GM12878 (cell line): Measurements from ENCODE around the gene MED13L. TPM values are rescaled to one million over a fixed set of nuclear protein-coding genes. Genes with fewer than 3 reads are reported as not detected.
A peak's percentile ranks its signal among the peaks of the same experiment; 100 is the strongest.

ENCODE experiments used
- ATAC-seq: fragments of 200-7000 bp; cut with Tn5 transposase; 3 replicates; pipeline ENCODE4 v1.9.1; 2020; ENCODE audit warnings: mild to moderate bottlenecking, moderate library complexity
- BruUV-seq: library from RNA; stranded (reverse); fragments of 400-500 nt; replicated peaks from 2 replicates; lab custom pipeline; 2021; lab: Mats Ljungman, UMichigan
- CTCF ChIA-PET: fragments of 300-600 bp; sonication (Branson Sonifier 250); formaldehyde crosslinking; extraction: SDS; loops from one replicate; lab custom pipeline; 2021; ENCODE audit warnings: inconsistent platforms; lab: Yijun Ruan, JAX
- POLR2A ChIA-PET: fragments of 350-600 bp; formaldehyde crosslinking; extraction: SDS; loops from one replicate; lab custom pipeline; 2021; ENCODE audit warnings: inconsistent platforms; lab: Charles Lee
- RAD21 ChIA-PET: fragments of 300-600 bp; sonication (Branson Sonifier 250); formaldehyde crosslinking; loops from one replicate; lab custom pipeline; 2023; ENCODE audit warnings: antibody characterized with exemption; ENCODE audit not compliant: unreplicated experiment; lab: Charles Lee
- SMC1A ChIA-PET: fragments of 300-600 bp; sonication (Branson Sonifier 250); formaldehyde crosslinking; loops from one replicate; lab custom pipeline; 2023; ENCODE audit not compliant: unreplicated experiment, uncharacterized antibody; lab: Charles Lee
- DNase-seq: peaks from one replicate; pipeline ENCODE4 v3.0.0-alpha.2; 2011; ENCODE audit warnings: low read depth, low spot score
- FAIRE-seq: peaks from 3 replicates; lab custom pipeline; 2011; peaks lifted over from hg19 to GRCh38; lab: Jason Lieb, UNC
- H2AFZ ChIP-seq: 2 replicates; pipeline ENCODE4 v1.6.0; 2011; ENCODE audit warnings: low read depth, low read length, control low read depth; ENCODE audit not compliant: control insufficient read depth
- H3K27ac ChIP-seq: 2 replicates; pipeline ENCODE4 v1.5.1; 2011; ENCODE audit warnings: control low read depth; ENCODE audit not compliant: control insufficient read depth, insufficient read depth
- H3K27me3 ChIP-seq, 2 experiments: replicated peaks in 1 of 2; 2 replicates each; pipeline versions ENCODE4 v1.6.0 to v1.6.1; 2011; ENCODE audit warnings: low read length in 1 of 2; ENCODE audit not compliant: control insufficient read depth in 2 of 2, insufficient read depth in 2 of 2
- H3K36me3 ChIP-seq, 2 experiments: 2 replicates each; pipeline ENCODE4 v1.5.1; 2011; ENCODE audit warnings: low read length in 1 of 2; ENCODE audit not compliant: control insufficient read depth in 2 of 2, insufficient read depth in 2 of 2
- H3K4me1 ChIP-seq: 2 replicates; pipeline ENCODE4 v1.6.1; 2011; ENCODE audit warnings: mild to moderate bottlenecking, low read length, moderate library complexity, mixed read lengths; ENCODE audit not compliant: control insufficient read depth, insufficient read depth
- H3K4me2 ChIP-seq: 2 replicates; pipeline ENCODE4 v1.6.0; 2011; ENCODE audit warnings: control low read depth; ENCODE audit not compliant: control insufficient read depth, insufficient read depth
- H3K4me3 ChIP-seq: fragments of 200-600 bp; sonication (generic); 2 replicates; pipeline ENCODE4 v1.5.1; 2016
- H3K79me2 ChIP-seq: 2 replicates; pipeline ENCODE4 v1.6.0; 2011; ENCODE audit warnings: low read length; ENCODE audit not compliant: control insufficient read depth, insufficient read depth
- H3K9ac ChIP-seq: 2 replicates; pipeline ENCODE4 v1.8.0; 2011; ENCODE audit warnings: low read length, control low read depth, mixed read lengths; ENCODE audit not compliant: control insufficient read depth, insufficient read depth
- H3K9me3 ChIP-seq: replicated peaks from 3 replicates; pipeline ENCODE4 v1.5.1; 2011; ENCODE audit warnings: mild to moderate bottlenecking, low read length; ENCODE audit not compliant: control insufficient read depth, insufficient read depth
- H4K20me1 ChIP-seq: 2 replicates; pipeline ENCODE4 v1.6.0; 2011; ENCODE audit not compliant: control insufficient read depth, insufficient read depth
- CHD2 ChIP-seq: IDR thresholded peaks from 2 replicates; pipeline ENCODE4 v1.6.1; 2011; ENCODE audit warnings: low read depth, low read length, improper control_type of control experiment, borderline replicate concordance
- CHD4 ChIP-seq: fragments of 200-600 bp; sonication (generic); IDR thresholded peaks from 2 replicates; pipeline ENCODE4 v1.6.1; 2016; ENCODE audit warnings: mild to moderate bottlenecking
- EED ChIP-seq: sonication (generic); IDR thresholded peaks from 2 replicates; pipeline ENCODE4 v1.6.1; 2016; ENCODE audit warnings: antibody characterized with exemption, low read depth
- NFIC ChIP-seq: IDR thresholded peaks from 2 replicates; pipeline ENCODE4 v1.6.1; 2012; ENCODE audit warnings: low read depth, mild to moderate bottlenecking, inconsistent platforms, low read length, moderate library complexity
- STAT1 ChIP-seq: fragments of 450-650 bp; conservative IDR thresholded peaks from 2 replicates; pipeline ENCODE4 v1.6.1; 2014; ENCODE audit warnings: antibody characterized with exemption, mild to moderate bottlenecking
- WGBS: methylation state at CpG from one replicate; pipeline ENCODE4 v1.1.6; 2016; ENCODE audit warnings: low lambda C conversion rate; ENCODE audit not compliant: insufficient replicate concordance, insufficient coverage; ENCODE audit errors: missing lambda C conversion rate; 5-methylcytosine and 5-hydroxymethylcytosine counted together
- in situ Hi-C: fragments of 300-500 bp; cut with MboI; formaldehyde crosslinking; loops from 9 replicates; pipeline ENCODE4 v1.14.3; 2018; ENCODE audit warnings: mixed read lengths
- intact Hi-C: fragments of 100-400 bp; cut with micrococcal nuclease; formaldehyde crosslinking; loops from one replicate; pipeline ENCODE4 v1.14.2; 2022; ENCODE audit not compliant: unreplicated experiment
- polyA plus RNA-seq, 11 experiments: library from polyadenylated mRNA; depleted of rRNA in 4 of 11; unstranded in 6 of 11; stranded (reverse) in 5 of 11; fragments of >200 nt; fragmentation: Nextera tagmentation in 4 of 11; fragmentation: Illumina TruSeq in 1 of 11; extraction: Ambion mirVana in 4 of 11; extraction: Trizol in 1 of 11; gene quantifications; 1 replicate in 1 of 11; 2 replicates in 10 of 11; pipeline versions ENCODE4 v1.2.1 to v1.2.3, GENCODE V29; 2011 to 2016; ENCODE audit warnings: inconsistent platforms in 2 of 11, missing spikeins in 2 of 11, low read depth in 1 of 11
- total RNA-seq, 4 experiments: library from RNA; depleted of rRNA in 3 of 4; stranded (reverse); fragments of >200 nt in 3 of 4; fragmentation: Illumina TruSeq in 1 of 4; extraction: Trizol in 1 of 4; gene quantifications; 2 replicates each; pipeline versions ENCODE4 v1.2.1 to v1.2.3, GENCODE V29; 2013 to 2021
- TF ChIP-seq, protein P1 (sequence below): IDR thresholded peaks from 2 replicates; pipeline ENCODE4 v1.6.1; 2012; ENCODE audit warnings: improper control_type of control experiment, low read depth, low read length; ENCODE audit not compliant: insufficient replicate concordance
- TF ChIP-seq, protein P2 (sequence below): fragments of 450-650 bp; IDR thresholded peaks from 2 replicates; pipeline ENCODE4 v1.6.1; 2018; ENCODE audit warnings: mild to moderate bottlenecking, low read depth, moderate library complexity; ENCODE audit not compliant: partially characterized antibody

The MED13L gene
- total and polyA plus RNA-seq, 10 of the 15 experiments (the other 5 are each of a cell fraction or from before 2014, with no cell fraction given), result 3.7 to 30.1 (median 9.1) TPM

DNA sequence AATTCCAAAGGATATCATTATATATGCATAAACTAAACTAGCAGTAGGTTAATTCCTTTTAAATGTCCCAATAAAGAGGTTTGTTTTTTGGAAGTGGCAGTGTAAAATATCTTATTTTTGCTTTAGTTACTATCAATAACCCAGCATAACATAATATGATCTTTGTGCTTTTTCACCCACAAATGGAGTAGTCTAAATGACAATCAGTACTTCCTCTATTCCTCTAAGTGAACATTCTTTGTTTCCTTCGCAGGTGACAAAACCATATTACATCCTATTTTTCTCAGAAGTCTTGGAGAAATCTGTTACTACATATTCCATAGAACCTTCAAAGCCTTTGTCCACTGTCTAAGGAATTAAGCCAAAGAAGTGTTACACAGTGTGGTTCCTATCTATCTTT is 62.5 kb downstream of the MED13L start:
- H3K79me2 ChIP-seq, result no peaks in the 10 kb centered on the region; the same call in 1 of the 2 replicates
- no peak overlapping the region for H2AFZ ChIP-seq
- ATAC-seq, result no peak
- ChIA-PET POLR2A (no interaction called here), CTCF (interaction anchor here (1.7 kb wide), 1 partner anchor 21 kb away, joined by 4 read pairs; no protein-coding TSS in a partner anchor), RAD21 (no interaction called here), SMC1A (no interaction called here)
- no TSS peak for BruUV-seq
- H3K4me3 ChIP-seq, result no peak overlapping the region
- no peak overlapping the region for H3K9ac ChIP-seq
- no peaks in the 10 kb centered on the region for H3K36me3 ChIP-seq
- in situ Hi-C loops, result no loop called here
- no peak for FAIRE-seq
- 46% methylated on average over 1 of the region's 1 CpG for WGBS
- intact Hi-C loops, result no loop called here
- TF ChIP-seq CHD2, result no peak
- TF ChIP-seq, all 136 proteins: peak for 0
- no peaks in the 10 kb centered on the region for H3K9me3 ChIP-seq
- no peaks in the 10 kb centered on the region for H3K27me3 ChIP-seq
- no peak overlapping the region for H3K4me2 ChIP-seq
- DNase-seq, result no peak
- H3K4me1 ChIP-seq, result no peaks in the 10 kb centered on the region
- no peaks in the 10 kb centered on the region for H4K20me1 ChIP-seq
- H3K27ac ChIP-seq, result no peak overlapping the region

DNA sequence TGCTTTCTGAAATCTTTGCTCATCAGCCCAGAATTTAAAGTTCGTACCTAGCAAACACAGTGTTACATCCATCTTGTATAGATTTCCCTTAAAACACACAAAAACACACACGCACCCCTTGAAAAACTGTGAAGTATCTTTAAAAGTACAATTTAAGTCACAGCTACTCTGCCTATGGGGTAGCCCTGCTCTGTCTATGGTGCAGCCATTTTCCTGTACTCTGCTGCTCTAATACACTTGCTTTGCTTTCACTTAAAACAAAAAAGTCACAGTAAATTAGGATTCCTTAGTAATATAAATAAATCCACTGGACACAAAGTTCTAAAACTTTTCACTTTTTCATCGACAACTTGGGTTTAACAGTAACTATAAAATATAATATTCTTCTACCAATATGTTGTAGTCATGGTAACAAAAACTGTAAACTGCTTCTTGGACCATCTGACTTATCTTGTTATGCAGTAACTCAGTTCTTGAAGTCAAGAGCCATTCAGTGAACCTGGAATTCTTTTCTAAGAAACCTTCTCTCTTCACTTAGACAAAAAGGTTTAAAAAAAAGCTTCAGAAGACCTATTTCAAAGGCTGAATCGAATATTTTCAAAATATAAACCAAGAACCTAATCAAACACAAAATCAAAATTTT is 63.5 kb downstream of the MED13L start:
- Histone ChIP-seq H3K36me3 (no peaks in the 10 kb centered on the region), H3K27ac (no peak overlapping the region), H3K27me3 (no peaks in the 10 kb centered on the region), H3K79me2 (no peaks in the 10 kb centered on the region; the same call in none of the 2 replicates), H2AFZ (no peak overlapping the region), H3K4me3 (no peak overlapping the region), H3K9ac (no peak overlapping the region), H3K4me1 (no peaks in the 10 kb centered on the region), H3K4me2 (no peak overlapping the region), H4K20me1 (no peaks in the 10 kb centered on the region), H3K9me3 (no peaks in the 10 kb centered on the region)
- intact Hi-C loops (no loop called here), in situ Hi-C loops (no loop called here)
- FAIRE-seq, result peak; percentile 44
- ChIA-PET CTCF (interaction anchor here (0.5 to 0.6 kb wide), 2 partner anchors 158 to 1617 kb away, joined by 3 read pairs; no protein-coding TSS in a partner anchor), POLR2A (interaction anchor here (1.0 kb wide), 1 partner anchor 9 kb away, joined by 6 read pairs; no protein-coding TSS in a partner anchor), RAD21 (no interaction called here), SMC1A (no interaction called here)
- ATAC-seq, result no peak
- BruUV-seq, result no TSS peak
- DNase-seq, result no peak
- 73% methylated on average over 4 of the region's 4 CpGs for WGBS
- TF ChIP-seq NFIC (no peak), STAT1 (no peak), CHD4 (no peak), EED (no peak)
- TF ChIP-seq, protein P1, sequence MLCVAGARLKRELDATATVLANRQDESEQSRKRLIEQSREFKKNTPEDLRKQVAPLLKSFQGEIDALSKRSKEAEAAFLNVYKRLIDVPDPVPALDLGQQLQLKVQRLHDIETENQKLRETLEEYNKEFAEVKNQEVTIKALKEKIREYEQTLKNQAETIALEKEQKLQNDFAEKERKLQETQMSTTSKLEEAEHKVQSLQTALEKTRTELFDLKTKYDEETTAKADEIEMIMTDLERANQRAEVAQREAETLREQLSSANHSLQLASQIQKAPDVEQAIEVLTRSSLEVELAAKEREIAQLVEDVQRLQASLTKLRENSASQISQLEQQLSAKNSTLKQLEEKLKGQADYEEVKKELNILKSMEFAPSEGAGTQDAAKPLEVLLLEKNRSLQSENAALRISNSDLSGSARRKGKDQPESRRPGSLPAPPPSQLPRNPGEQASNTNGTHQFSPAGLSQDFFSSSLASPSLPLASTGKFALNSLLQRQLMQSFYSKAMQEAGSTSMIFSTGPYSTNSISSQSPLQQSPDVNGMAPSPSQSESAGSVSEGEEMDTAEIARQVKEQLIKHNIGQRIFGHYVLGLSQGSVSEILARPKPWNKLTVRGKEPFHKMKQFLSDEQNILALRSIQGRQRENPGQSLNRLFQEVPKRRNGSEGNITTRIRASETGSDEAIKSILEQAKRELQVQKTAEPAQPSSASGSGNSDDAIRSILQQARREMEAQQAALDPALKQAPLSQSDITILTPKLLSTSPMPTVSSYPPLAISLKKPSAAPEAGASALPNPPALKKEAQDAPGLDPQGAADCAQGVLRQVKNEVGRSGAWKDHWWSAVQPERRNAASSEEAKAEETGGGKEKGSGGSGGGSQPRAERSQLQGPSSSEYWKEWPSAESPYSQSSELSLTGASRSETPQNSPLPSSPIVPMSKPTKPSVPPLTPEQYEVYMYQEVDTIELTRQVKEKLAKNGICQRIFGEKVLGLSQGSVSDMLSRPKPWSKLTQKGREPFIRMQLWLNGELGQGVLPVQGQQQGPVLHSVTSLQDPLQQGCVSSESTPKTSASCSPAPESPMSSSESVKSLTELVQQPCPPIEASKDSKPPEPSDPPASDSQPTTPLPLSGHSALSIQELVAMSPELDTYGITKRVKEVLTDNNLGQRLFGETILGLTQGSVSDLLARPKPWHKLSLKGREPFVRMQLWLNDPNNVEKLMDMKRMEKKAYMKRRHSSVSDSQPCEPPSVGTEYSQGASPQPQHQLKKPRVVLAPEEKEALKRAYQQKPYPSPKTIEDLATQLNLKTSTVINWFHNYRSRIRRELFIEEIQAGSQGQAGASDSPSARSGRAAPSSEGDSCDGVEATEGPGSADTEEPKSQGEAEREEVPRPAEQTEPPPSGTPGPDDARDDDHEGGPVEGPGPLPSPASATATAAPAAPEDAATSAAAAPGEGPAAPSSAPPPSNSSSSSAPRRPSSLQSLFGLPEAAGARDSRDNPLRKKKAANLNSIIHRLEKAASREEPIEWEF, result no peak
- TF ChIP-seq, protein P2, sequence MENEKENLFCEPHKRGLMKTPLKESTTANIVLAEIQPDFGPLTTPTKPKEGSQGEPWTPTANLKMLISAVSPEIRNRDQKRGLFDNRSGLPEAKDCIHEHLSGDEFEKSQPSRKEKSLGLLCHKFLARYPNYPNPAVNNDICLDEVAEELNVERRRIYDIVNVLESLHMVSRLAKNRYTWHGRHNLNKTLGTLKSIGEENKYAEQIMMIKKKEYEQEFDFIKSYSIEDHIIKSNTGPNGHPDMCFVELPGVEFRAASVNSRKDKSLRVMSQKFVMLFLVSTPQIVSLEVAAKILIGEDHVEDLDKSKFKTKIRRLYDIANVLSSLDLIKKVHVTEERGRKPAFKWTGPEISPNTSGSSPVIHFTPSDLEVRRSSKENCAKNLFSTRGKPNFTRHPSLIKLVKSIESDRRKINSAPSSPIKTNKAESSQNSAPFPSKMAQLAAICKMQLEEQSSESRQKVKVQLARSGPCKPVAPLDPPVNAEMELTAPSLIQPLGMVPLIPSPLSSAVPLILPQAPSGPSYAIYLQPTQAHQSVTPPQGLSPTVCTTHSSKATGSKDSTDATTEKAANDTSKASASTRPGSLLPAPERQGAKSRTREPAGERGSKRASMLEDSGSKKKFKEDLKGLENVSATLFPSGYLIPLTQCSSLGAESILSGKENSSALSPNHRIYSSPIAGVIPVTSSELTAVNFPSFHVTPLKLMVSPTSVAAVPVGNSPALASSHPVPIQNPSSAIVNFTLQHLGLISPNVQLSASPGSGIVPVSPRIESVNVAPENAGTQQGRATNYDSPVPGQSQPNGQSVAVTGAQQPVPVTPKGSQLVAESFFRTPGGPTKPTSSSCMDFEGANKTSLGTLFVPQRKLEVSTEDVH, result no peak
